ENCODE measurements around the gene ATP7A.

GRCh38 chrX:77966361-77966760 lies 55.9 kb downstream of the ATP7A start:
- TF ChIP-seq CTCF (conservative IDR thresholded peaks at IDR 0.05): no peak
- TF ChIP-seq ZFX (IDR thresholded peaks at IDR 0.05): no peak
